Chondrocyte (in vitro differentiated cells): ENCODE measurements around the gene ARID5B. TPM values are rescaled to one million over a fixed set of nuclear protein-coding genes. Genes with fewer than 3 reads are reported as not detected.

Source experiments
- DNase-seq: peaks from one replicate; pipeline ENCODE4 v3.0.0; 2021; ENCODE audit warnings: mixed read lengths, low spot score
- H3K27ac Mint-ChIP-seq: one replicate; pipeline ENCODE4 v1.8.0; 2021; ENCODE audit warnings: mild to moderate bottlenecking, moderate library complexity, mixed read lengths; ENCODE audit not compliant: unreplicated experiment
- H3K27me3 Mint-ChIP-seq: 2 replicates; pipeline ENCODE4 v1.8.0; 2021; ENCODE audit warnings: low read depth, mixed read lengths
- H3K36me3 Mint-ChIP-seq: 2 replicates; pipeline ENCODE4 v1.8.0; 2021; ENCODE audit warnings: low read depth, mixed read lengths
- H3K4me1 Mint-ChIP-seq: 2 replicates; pipeline ENCODE4 v1.8.0; 2021; ENCODE audit warnings: low read depth, mild to moderate bottlenecking, mixed read lengths
- H3K4me3 Mint-ChIP-seq: one replicate; pipeline ENCODE4 v1.8.0; 2021; ENCODE audit warnings: mild to moderate bottlenecking, moderate library complexity, mixed read lengths; ENCODE audit not compliant: unreplicated experiment
- H3K9me3 Mint-ChIP-seq: 2 replicates; pipeline ENCODE4 v1.8.0; 2021; ENCODE audit warnings: low read depth, mixed read lengths
- CTCF ChIP-seq: fragments of 200-600 bp; sonication (generic); IDR thresholded peaks from 2 replicates; pipeline ENCODE4 v1.5.0; 2021; ENCODE audit warnings: antibody characterized with exemption, mild to moderate bottlenecking, moderate library complexity
- total RNA-seq: library from RNA; stranded (reverse); gene quantifications from 3 replicates; pipeline ENCODE4 v1.2.1, GENCODE V29; 2021

The ARID5B gene
- total RNA-seq, 1 donor from 2014 or later = 93.6 TPM

- H3K4me3 Mint-ChIP-seq = peak overlapping the region; percentile 23
- H3K27me3 Mint-ChIP-seq = no peaks in the 10 kb centered on the region
- no peaks in the 10 kb centered on the region for H3K9me3 Mint-ChIP-seq
- no peak for DNase-seq
- H3K27ac Mint-ChIP-seq = peak overlapping the region; percentile 98
- H3K36me3 Mint-ChIP-seq = peaks cover 32% of the 10 kb centered on the region
- TF ChIP-seq CTCF = no peak
- peaks cover 83% of the 10 kb centered on the region for H3K4me1 Mint-ChIP-seq
Measured at GRCh38 chr10:62083412-62084267, 182.1 kb downstream of the ARID5B start.

- no peak for DNase-seq
- no peaks in the 10 kb centered on the region for H3K9me3 Mint-ChIP-seq
- no peak overlapping the region for H3K4me3 Mint-ChIP-seq
Measured at GRCh38 chr10:62084451-62084850, 183.0 kb downstream of the ARID5B start.

GRCh38 chr10:62085404-62085803 lies 183.9 kb downstream of the ARID5B start:
- H3K9me3 Mint-ChIP-seq = no peaks in the 10 kb centered on the region
- no peak overlapping the region for H3K4me3 Mint-ChIP-seq
- DNase-seq = no peak
- TF ChIP-seq CTCF = no peak
- H3K27ac Mint-ChIP-seq = peak overlapping the region; percentile 98
- H3K36me3 Mint-ChIP-seq = peaks cover 39% of the 10 kb centered on the region
- peaks cover 83% of the 10 kb centered on the region for H3K4me1 Mint-ChIP-seq
- no peaks in the 10 kb centered on the region for H3K27me3 Mint-ChIP-seq

More at GRCh38 chr10:62084451-62084850, 183.0 kb downstream of the ARID5B start:
- TF ChIP-seq CTCF = no peak
- Mint-ChIP-seq H3K4me1 (peaks cover 82% of the 10 kb centered on the region), H3K27me3 (no peaks in the 10 kb centered on the region), H3K36me3 (peaks cover 35% of the 10 kb centered on the region), H3K27ac (peak overlapping the region; percentile 98)

GRCh38 chr10:62085821-62086220 lies 184.3 kb downstream of the ARID5B start:
- H3K9me3 Mint-ChIP-seq = no peaks in the 10 kb centered on the region
- TF ChIP-seq CTCF = no peak
- no peak for DNase-seq
- H3K27ac Mint-ChIP-seq = peak overlapping the region; percentile 81
- peaks cover 83% of the 10 kb centered on the region for H3K4me1 Mint-ChIP-seq
- H3K4me3 Mint-ChIP-seq = no peak overlapping the region
- H3K36me3 Mint-ChIP-seq = peaks cover 43% of the 10 kb centered on the region
- no peaks in the 10 kb centered on the region for H3K27me3 Mint-ChIP-seq

- Mint-ChIP-seq H3K4me3 (no peak overlapping the region), H3K36me3 (peaks cover 58% of the 10 kb centered on the region), H3K27me3 (no peaks in the 10 kb centered on the region), H3K27ac (no peak overlapping the region), H3K4me1 (peaks cover 83% of the 10 kb centered on the region), H3K9me3 (no peaks in the 10 kb centered on the region)
- TF ChIP-seq CTCF = no peak
- DNase-seq = no peak
Measured at GRCh38 chr10:62087329-62087728, 185.8 kb downstream of the ARID5B start.
